Measurements from ENCODE around the gene KIF4A. TPM values are rescaled to one million over a fixed set of nuclear protein-coding genes. Genes with fewer than 3 reads are reported as not detected.
"Not testable (repeated sequence)": the region's sequence is repeated elsewhere in the genome, so short reads cannot be mapped to it uniquely, and the experiment has no call there.

Gene KIF4A
- total RNA-seq, 2 donors from 2014 or later = 0.73 to 1.3 TPM

- Histone ChIP-seq H3K4me3 (no peak overlapping the region), H3K4me1 (replicated peaks) (no peaks in the 10 kb centered on the region), H3K36me3 (no peaks in the 10 kb centered on the region), H3K27ac (no peak overlapping the region), H3K9me3 (no peaks in the 10 kb centered on the region), H3K27me3 (replicated peaks; ENCODE audit: insufficient read depth) (no peaks in the 10 kb centered on the region)
- intact Hi-C loops (cut with DNase I) = no loop called here
- no peak for TF ChIP-seq POLR2AphosphoS5 (IDR thresholded peaks at IDR 0.05)
- TF ChIP-seq CTCF (IDR thresholded peaks at IDR 0.05) = no peak
- no peak for TF ChIP-seq POLR2A (IDR thresholded peaks at IDR 0.05)
- 72% methylated on average over 2 of the region's 2 CpGs for WGBS
- DNase-seq (ENCODE audit: low spot score) = no peak
Measured at GRCh38 chrX:70386235-70386634, 96.3 kb downstream of the KIF4A start.

- Histone ChIP-seq H3K9me3 (no peaks in the 10 kb centered on the region), H3K36me3 (no peaks in the 10 kb centered on the region), H3K27me3 (replicated peaks; ENCODE audit: insufficient read depth) (no peaks in the 10 kb centered on the region), H3K4me1 (replicated peaks) (no peaks in the 10 kb centered on the region), H3K27ac (no peak overlapping the region), H3K4me3 (no peak overlapping the region)
- TF ChIP-seq POLR2A (IDR thresholded peaks at IDR 0.05) = no peak
- TF ChIP-seq CTCF (IDR thresholded peaks at IDR 0.05) = no peak
- TF ChIP-seq POLR2AphosphoS5 (IDR thresholded peaks at IDR 0.05) = no peak
- intact Hi-C loops (cut with DNase I) = no loop called here
- DNase-seq (ENCODE audit: low spot score) = no peak
- WGBS = 88% methylated on average over 4 of the region's 4 CpGs
Measured at GRCh38 chrX:70398899-70399298, 109.0 kb downstream of the KIF4A start.

GRCh38 chrX:70400181-70400580, 110.3 kb downstream of the KIF4A start:
- WGBS = 100% methylated on average over 1 of the region's 3 CpGs
- H3K9me3 ChIP-seq; H3K27ac ChIP-seq; intact Hi-C loops (cut with DNase I); H3K27me3 ChIP-seq (replicated peaks; ENCODE audit: insufficient read depth); DNase-seq (ENCODE audit: low spot score); H3K4me3 ChIP-seq; H3K36me3 ChIP-seq; H3K4me1 ChIP-seq (replicated peaks): not testable (repeated sequence)

GRCh38 chrX:70402721-70403120, 112.8 kb downstream of the KIF4A start:
- no peaks in the 10 kb centered on the region for H3K36me3 ChIP-seq
- no peak overlapping the region for H3K4me3 ChIP-seq
- no peak overlapping the region for H3K27ac ChIP-seq
- TF ChIP-seq POLR2A (IDR thresholded peaks at IDR 0.05) (no peak), POLR2AphosphoS5 (IDR thresholded peaks at IDR 0.05) (no peak), CTCF (IDR thresholded peaks at IDR 0.05) (no peak)
- WGBS = 80% methylated on average over 2 of the region's 2 CpGs
- intact Hi-C loops (cut with DNase I) = no loop called here
- no peaks in the 10 kb centered on the region for H3K27me3 ChIP-seq (replicated peaks; ENCODE audit: insufficient read depth)
- no peaks in the 10 kb centered on the region for H3K9me3 ChIP-seq
- H3K4me1 ChIP-seq (replicated peaks) = no peaks in the 10 kb centered on the region
- DNase-seq (ENCODE audit: low spot score) = no peak

- H3K36me3 ChIP-seq = no peaks in the 10 kb centered on the region
- H3K27ac ChIP-seq = no peak overlapping the region
- no peaks in the 10 kb centered on the region for H3K27me3 ChIP-seq (replicated peaks; ENCODE audit: insufficient read depth)
- WGBS = 100% methylated on average over 1 of the region's 1 CpG
- TF ChIP-seq CTCF (IDR thresholded peaks at IDR 0.05) = no peak
- TF ChIP-seq POLR2A (IDR thresholded peaks at IDR 0.05) = no peak
- TF ChIP-seq POLR2AphosphoS5 (IDR thresholded peaks at IDR 0.05) = no peak
- no peaks in the 10 kb centered on the region for H3K9me3 ChIP-seq
- no peak for DNase-seq (ENCODE audit: low spot score)
- no peaks in the 10 kb centered on the region for H3K4me1 ChIP-seq (replicated peaks)
- intact Hi-C loops (cut with DNase I) = no loop called here
- no peak overlapping the region for H3K4me3 ChIP-seq
Measured at GRCh38 chrX:70405003-70405402, 115.1 kb downstream of the KIF4A start.

Measured in prostate gland (tissue), 2 donors.